GM21447 (cell line): Measurements from ENCODE around the gene HSPA12B.
A peak's percentile ranks its signal among the peaks of the same experiment; 100 is the strongest.

Experiments used
- ATAC-seq: cut with Tn5 transposase; IDR thresholded peaks from one replicate; pipeline ENCODE4 v1.9.1; 2021; ENCODE audit not compliant: unreplicated experiment

HSPA12B gene

DNA sequence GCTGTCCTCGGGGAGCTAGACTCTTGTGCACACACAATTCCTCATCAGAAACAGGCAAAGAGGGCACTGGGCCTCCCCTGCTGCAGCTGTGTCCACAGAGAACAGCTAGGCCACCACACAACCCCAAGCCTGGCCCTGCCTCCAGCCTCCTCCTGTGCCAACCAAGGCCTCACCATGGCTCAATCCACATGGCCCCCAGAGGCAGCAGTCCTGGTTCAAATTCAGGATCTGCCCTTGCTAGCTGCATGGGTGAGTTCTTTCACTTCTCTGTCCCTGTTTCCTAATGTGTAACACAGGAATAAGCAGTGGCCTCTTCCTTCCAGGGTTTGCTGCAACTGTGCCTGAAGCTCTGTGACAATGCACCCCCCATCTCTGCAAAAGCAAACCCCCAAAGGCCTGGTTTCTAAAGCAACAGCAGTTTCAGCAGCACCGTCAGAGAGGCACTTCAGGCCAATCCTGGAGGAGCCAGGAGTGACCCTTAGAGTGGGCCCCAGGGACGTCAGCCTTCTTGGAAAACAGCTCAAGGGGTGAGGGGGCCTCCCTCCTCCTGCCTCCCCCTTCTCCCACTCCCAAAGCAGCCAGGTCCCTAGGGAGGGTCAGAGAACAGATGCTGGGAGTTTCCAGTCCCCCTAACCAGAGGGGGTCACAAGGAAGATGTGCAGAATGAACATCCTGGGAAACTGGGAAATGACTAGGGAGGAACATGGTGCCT lies 32.8 kb downstream of the HSPA12B start:
- no peak for ATAC-seq

DNA sequence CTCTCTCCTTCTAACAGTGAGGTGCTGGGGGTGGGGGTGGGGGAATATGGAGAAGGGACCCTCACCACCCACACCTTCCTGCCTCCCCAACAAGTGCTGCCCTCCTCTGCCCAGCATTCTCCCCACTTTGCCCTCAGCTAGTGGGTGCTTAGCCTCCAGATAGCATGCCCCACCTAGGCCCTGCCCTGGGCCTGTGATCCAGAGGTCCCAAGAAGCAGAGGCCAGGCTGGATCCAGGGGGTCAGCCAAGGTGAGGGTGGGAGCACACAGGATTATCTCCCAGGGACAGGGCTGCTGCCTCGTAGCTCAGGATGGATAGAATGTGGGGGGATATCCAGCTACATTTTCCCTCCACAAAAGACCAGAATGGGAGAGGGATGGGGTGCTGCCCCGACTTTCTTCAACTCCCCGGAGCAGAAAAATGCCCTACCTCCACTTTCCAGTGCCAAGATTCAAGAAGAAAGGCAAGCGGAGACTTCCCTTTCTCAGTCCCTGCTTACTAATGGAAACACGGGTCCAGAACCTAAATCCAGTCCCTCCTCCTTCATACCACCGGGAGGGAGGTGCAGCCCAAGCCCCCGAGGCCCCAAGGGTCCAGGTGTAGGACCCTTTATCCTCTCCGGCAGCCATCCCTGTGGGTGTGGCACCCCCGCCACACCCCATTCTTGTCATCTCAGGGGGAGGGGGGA lies 34.1 kb downstream of the HSPA12B start:
- no peak for ATAC-seq

DNA sequence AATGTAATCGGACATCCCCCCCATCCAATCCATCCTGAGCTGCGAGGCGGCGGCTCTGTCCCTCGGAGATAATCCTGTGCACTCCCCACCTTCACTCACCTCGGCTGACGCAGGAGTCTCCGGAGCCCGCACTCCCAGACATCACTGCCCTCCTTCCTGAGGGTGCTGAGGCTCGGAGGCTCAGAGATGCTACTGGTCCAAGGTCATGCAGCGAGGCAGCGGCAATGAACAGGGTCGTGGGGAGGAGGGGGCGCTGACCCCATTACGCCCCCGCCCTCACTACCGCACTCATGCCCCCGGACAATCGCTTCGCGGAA lies 34.6 kb downstream of the HSPA12B start:
- no peak for ATAC-seq

DNA sequence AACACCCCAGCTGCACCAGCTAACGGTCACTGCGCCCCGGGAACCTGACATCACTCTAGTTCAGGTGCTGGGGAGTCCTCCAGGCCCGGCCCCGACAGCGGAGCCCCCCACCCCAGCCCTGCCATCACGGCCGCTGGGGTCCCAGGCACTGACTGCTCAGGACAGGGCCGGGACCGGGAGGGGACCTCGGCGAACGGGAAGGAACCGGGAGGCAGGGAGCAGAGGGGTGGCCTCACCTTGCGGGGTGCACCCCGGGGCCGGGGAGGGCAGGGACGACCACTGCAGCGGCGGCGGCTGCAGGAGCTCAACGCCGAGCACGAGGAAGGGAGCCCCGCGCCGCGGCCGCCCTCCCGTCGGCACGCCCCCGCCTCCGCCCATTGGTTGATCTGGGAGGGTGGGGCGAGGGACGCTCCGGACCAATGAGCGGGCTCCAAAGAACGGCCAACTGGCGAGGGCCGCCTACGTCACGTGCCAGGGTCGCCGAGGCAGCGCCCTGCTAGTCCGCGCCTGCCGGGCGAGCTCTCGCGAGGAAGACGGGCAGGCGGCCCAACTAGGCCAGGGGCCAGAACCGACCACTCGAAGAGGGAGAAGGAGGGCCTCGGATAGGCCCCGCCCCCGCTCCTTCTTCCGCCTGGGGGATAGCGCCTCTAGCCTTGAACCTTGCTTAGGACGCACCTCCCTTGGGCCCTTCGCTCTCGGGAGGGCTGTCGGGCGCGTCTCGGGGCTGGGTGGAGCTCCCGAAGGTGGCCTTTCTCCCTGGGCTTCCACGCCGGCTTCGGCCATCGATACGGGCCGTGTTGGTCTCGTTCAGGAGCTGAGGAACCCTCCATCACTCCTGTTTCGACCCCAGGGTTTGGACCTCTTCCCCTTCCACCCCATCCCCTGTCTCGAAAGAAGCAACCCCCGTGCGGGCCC lies 35.2 kb downstream of the HSPA12B start, which contains the start of gene ADISSP:
Gene ADISSP (minus strand): TSS at position 327 of the 915 bp plus-strand sequence. CDS start 7,653 bp downstream, outside the sequence.
- ATAC-seq, result peak; percentile 90

DNA sequence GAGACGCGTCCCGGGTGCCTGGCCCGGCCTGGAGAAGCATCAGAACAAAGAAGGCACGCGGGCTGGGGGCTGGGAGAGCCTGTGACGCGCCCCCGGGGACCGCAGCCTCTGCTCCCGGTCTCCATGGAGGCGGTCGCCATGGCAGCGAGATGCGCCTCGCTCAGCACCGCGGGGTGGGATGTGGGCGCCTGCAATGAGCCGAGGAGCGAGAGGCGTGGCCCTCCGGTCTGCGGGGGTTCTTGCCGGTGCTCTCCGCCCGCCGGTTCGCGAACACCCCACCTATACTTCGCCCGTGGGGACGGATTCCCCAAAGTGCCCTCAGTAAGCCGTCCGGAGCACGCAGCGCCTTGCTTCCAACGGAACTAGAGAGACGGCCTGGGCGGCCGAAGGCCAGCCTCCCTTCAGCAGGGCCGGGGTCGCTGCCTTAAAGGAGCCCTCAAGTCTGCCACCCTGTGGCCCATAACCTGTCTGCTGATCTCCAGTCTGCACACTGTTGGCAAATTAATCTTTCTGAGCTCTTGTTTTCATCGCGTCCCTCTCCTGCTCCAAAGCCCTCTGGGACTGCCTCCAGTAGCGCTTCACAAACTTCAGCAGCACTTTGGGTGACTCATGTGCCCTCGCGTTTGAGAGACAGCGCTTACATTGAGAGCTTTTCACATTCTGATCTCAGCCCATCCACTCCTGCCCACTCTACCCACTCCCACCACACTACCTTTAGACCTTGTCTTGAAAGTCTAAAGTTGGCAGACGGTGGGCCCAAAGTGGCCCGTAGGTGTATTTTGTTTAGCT lies 36.1 kb downstream of the HSPA12B start:
- ATAC-seq, result peak; percentile 37

DNA sequence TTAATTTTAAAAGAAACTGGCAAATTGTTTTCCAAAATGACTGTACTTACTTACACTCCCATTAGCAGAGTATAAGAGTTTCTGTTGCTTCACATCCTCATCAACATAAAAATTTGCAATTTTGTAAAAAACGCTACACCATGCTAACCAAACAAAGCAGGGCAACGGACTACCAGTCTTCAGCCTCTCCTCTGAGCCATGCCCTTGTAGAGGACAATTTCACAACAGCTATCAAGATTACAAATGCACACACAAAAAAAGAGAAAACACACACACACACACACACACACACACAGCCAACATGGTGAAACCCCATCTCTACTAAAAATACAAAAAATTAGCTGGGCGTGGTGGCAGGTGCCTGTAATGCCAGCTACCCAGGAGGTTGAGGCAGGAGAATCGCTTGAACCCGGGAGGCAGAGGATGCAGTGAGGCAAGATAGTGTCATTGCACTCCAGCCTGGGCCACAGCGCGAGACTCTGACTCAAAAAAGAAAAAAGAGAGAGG lies 39.1 kb downstream of the HSPA12B start:
- no peak for ATAC-seq

DNA sequence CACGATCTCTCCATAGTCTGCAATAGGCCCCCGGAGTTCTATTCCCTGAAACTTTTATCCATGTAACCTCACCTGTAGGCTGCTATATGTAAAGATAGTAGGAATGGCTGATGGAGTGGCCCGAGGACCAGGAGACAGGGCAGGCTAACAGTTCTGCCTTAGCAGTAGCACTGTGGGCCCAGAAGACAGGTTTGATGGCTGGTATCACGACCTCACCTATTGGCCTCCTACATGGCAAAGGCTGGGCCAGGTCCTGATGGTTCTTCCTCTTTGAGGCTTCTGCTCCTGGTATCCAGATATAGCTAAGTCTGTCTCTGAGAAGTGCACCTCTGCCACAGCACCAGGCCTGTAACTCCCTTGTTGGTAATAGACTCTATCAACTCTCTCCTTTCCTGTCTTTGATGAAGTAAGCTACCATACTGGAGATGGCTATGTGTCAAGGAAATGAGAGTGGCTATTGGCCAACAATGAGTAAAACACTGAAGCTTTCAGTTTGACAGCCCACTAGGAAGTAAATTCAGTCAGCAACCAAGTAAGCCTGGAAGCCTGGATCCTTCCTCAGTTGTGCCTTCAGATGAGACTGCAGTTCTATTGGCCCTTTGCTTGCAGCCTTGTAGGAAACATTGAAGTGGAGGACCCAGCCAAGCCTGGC lies 43.1 kb downstream of the HSPA12B start:
- no peak for ATAC-seq

DNA sequence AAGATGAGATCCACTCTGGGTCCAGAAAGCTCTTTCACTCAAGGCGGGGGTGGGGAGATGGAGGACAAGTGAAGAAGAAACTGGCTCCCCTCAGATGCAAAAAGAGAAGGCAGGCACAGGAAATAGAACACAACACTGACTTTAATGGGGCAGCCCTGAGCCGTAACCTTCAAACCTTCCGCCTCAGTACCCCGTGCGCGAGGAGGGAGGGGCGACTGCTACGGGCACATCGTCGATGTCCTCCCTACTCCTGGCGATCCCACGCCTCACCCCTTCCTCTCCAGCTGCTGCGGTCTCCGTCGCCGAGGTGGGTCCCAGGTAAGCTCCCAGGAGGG lies 44.9 kb downstream of the HSPA12B start:
- ATAC-seq, result no peak

DNA sequence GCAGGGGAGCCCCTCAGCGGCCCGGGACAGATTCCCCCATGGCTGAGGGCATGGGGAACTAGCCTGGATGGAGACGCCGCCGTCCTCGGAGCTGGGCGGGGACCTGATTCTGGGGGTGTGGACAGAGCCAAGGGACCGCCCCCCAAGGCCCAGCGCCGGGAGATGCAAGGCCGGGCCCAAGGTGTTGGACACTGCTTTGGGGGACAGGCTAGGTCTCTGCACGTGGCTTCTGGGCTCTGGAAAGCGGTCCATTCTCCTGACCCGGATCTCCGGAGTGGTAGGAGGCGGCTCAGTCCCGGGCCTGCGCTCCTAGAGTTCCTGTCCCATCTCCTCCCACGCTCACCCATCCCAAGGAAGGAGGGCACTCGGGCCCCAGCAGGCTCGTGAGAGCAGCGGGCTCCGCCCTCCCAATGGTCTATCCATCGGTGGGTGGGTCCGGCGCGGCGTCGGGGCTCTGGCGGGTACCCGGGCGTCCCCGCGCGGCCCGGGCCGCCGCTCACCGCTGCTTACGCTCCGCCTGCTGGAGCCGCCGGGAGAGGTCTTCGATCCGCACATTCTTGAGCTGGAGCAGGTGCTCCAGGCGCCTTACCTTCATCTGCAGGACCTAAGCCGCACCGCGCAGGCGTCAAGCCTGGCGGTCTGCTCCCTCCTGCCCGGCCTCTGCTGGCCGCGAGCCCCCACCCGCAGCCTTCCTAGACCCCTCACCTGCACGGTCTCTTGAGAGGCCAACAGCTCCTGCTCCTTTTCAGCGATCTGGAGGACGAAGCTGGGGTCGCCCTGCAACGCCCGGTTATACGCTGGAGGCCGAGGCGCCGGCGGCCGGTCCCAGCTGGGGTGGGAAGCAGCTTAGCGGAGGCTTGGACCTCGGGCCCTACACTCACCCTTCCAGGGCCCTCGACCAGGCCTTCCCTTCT lies 45.5 kb downstream of the HSPA12B start:
- no peak for ATAC-seq

DNA sequence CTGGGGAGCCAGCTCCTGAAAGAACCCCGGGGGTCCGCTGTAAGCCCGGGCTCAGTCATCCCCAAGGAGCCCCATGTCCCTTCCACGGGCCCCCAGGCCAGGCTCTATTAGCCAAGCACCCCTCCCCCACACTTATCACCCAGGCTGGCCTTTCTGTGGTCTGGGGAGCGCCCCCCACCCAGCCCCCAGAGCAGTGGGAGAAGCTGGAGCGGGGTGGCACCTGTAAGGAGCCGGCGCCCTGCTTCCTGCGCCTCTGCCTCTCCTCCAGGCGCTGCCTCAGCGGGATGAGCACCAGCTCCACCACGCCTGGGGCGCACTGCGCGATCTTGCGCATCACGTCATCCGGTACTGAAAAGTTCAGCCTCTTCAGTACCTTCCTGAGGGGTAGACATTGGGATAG lies 46.5 kb downstream of the HSPA12B start:
- no peak for ATAC-seq

DNA sequence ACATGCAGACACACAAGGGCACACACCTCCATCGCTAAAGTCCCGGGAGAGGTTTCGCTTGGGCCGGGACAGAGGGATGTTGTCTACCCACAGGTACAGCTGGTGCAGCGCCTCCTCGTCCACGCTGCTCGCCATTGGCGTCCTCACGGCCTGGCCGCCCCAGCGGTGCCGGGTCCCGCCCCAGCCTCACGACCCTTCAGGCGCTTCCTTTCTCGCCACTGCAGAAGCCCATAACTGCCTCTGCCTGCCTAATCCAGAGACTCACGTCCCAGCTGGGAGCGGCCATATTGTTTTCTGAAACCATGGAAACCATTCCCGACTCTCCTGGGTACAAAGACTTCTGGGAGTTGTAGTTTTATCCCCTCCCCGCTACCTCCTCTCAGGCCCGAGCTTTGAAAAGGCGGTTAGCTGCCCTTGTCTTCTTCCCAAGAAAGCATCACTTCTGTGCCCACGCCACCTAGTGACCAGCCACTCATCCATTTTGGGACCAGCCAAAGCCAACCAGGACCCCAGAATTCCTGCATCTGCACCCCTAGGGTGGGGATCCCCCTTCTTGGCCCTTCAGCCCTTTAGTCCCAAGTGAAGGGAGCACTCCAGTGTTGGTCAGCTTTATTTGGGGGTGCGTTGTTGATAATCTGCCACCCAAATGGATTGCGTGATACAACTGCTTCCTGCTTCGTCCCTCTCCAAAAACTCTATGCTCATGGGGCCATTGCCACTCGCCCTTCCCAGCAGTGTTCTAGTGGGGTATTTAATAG lies 48.8 kb downstream of the HSPA12B start, which contains the start of gene SPEF1:
Gene SPEF1 (minus strand): TSS at position 296 of the 758 bp plus-strand sequence. CDS start 161 bp downstream, at position 135.
- ATAC-seq, result peak; percentile 74

DNA sequence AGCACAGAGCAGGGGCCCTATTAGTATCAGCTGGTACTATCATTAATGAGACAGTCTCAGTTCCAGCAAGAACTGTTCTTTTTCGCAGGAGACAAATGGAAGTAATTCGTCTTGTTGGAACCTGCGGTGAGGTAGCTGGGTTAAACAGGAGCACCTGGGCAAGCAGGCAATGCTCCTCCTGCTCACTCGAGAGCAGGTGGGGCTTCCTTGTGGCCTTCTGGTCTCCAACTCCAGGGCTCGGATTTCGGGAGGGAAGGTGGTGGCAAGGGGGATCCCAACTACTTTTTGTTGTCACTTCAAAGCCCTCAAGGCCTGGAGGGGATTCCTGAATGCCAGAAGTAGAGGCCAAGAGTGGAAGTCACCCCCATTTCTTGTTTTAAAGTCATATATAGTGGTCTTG lies 50.1 kb downstream of the HSPA12B start:
- ATAC-seq, result no peak

DNA sequence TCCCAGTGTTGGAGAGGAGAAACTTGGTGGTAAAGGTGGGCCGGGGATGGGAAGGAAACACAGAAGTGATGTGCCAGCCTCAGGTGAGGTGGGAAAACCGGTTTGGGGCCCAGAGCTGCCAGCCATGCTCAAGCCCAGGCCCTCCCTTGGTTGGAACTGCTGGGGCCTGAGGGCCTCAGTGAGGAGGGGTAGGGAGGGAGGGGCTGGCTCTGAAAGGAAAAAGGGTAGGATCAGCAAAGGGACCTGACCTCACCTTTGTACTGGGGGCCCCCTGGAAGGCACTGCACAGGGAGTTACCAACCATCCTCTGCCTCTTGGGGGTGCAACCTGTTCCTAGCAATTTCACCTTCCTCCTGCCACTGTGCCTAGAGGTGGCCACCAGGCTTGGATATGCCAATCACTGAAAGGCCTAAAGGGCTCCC lies 50.6 kb downstream of the HSPA12B start:
- ATAC-seq, result no peak

DNA sequence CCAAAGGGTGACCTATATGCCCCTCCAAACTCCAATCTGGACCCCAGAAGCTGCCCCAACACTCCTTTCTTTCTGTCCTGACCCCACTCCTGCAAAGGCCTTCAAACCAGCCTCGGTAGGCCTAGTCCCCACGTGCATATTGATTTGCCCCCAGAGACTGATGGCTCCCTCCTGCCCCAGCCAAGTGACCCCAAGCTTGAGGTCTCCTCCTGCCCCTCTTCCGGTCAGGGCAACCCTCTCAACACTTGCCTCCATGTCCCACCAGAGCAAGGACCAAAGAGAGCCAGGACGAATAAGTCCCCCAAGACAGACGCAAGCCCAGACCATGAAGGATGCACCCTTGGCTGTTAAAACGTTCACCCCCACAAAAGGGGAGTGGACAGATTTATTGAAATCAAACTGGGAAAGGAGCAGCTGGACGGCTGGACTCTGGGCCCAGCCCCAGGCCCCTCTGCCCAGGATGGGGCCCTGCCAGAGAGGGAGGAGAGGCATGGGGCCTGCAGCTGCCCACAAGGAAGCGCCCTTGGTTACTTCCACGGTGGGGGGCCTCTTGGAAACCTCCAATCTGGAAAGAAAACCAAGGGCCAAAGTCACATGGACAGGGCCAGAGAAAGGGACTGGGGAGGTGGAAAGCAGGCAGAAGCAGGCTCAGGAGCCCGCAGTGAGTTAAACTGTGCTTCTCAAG lies 51.2 kb downstream of the HSPA12B start:
- no peak for ATAC-seq

DNA sequence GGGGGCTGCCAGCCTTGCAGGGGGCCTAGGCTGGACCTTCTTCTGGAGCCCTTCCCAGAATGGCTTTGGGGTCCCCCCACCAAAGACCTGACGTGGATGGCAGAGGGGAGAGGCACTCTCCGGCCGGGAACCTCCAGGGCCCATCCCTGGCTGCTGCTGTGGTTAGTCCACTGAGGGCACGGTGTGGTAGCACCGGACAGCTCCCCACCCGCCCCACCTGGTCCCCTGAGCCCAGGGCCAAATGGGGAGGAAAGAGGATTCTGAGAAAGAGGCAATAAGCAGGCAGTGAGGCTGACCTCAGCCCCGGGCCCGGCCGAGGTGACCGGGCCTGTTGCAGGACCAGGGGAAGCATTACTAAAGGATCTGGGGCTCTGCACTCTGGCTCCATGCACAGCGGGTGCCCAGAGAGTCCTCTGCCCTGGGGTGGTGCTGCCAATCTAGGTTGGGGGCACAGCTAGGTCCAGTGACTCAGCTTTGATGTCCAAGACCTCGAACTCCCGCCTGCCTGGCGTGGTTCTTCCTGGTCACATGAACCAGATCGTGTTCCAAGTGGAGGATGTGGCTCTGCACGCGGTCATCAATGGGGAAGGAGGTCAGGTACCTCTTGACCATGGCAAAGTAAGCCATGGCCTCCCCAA lies 51.9 kb downstream of the HSPA12B start:
- ATAC-seq, result no peak

DNA sequence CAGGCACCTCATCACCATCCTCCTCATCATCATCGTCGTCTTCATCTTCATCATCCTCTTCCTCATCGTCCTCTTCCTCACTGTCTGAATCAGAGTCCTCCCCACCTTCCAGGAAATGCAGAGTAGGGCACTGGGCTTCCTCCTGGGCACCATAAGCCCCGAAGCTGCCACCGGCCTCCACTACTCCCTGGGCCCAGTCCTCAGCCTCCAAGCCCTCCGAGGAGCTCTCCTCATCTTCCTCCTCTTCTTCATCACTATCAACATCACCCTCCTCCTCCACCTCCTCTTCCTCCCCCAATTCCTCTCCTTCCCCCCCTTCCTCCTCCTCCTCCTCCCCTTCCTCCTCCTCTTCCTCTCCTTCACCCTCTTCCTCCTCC lies 52.4 kb downstream of the HSPA12B start:
- no peak for ATAC-seq
